HG03439 (cell line): ENCODE results near the gene PRKG1.

Source experiments
- ATAC-seq: cut with Tn5 transposase; IDR thresholded peaks from one replicate; pipeline ENCODE4 v1.9.1; 2021; ENCODE audit warnings: mild to moderate bottlenecking, moderate library complexity; ENCODE audit not compliant: unreplicated experiment

PRKG1 gene

DNA sequence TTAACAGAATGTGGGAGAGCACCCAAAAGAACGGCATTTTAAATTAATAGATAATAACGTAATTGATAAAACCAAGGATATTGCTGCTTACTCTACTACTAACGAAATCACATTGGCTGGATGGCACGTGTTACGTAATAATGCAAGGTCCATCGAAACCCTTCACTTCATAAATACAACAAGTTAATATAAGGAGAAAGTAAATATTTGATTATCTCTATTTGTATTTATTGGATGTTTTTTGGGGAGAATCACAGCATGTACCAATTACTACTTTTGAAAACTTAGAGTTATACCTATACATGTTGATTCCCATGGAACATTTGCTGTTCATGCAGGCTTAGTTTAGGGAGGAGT is 1.6 kb downstream of the PRKG1 start:
- ATAC-seq: no peak

GRCh38 chr10:51076299-51076841 is 2.1 kb downstream of the PRKG1 start:
- ATAC-seq: no peak

GRCh38 chr10:51077074-51077473 is 2.8 kb downstream of the PRKG1 start:
- ATAC-seq: no peak

DNA sequence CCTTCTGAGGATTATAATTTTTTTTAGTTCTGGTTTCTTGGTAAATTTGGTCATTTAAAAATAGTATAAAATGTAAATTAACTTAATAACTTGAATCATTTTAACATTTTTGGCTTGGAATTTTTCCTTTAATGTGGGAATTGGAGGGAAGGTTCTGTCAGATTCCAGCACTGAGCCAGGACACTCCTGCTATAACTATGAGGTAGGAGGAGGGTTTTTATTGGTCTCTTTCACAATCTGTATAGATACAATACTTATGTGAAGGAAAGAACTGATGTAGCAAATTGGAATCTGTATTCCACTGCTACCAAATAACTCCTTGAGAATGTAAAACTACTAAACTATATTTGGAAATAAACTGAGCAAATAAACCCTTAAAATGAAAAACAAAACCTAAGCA is 3.2 kb downstream of the PRKG1 start:
- no peak for ATAC-seq

DNA sequence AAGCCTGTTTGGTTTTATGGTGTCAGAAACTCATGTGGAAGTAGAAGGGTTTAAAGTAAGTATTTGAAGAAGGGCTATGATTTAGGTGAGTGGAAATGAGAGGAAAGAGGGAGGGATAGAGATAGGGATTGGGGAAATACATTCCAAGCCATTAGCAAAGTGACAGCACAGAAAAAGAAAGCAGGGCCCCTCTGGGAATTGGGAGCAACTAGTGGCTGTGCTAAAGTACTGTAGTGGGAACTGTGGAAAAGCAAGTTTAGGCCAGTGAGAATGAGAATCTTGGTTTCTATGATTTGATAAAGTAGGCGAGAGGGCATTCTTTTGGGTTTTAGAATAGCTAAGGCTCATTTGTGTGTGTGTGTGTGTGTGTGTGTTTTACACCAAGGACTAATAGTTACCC is 5.0 kb downstream of the PRKG1 start:
- ATAC-seq: no peak

DNA sequence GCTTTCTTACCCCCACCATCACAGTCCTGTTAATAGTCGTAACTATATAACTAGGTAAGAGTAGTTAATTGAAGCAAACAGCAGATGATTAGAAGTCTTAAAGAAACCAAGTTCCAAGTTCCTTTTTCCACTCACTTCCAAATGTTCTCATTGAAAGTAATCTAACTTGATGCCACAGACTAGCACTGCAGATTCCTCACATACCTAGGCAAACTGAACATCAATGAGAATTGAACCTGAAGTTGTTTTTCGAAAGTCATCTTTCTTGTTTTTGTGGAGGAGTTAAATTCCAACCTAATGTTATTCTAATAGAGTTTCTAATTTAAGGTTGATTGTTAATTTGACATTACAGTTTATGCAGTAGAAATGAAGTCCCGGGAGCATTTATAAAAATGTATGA is 5.5 kb downstream of the PRKG1 start:
- no peak for ATAC-seq

DNA sequence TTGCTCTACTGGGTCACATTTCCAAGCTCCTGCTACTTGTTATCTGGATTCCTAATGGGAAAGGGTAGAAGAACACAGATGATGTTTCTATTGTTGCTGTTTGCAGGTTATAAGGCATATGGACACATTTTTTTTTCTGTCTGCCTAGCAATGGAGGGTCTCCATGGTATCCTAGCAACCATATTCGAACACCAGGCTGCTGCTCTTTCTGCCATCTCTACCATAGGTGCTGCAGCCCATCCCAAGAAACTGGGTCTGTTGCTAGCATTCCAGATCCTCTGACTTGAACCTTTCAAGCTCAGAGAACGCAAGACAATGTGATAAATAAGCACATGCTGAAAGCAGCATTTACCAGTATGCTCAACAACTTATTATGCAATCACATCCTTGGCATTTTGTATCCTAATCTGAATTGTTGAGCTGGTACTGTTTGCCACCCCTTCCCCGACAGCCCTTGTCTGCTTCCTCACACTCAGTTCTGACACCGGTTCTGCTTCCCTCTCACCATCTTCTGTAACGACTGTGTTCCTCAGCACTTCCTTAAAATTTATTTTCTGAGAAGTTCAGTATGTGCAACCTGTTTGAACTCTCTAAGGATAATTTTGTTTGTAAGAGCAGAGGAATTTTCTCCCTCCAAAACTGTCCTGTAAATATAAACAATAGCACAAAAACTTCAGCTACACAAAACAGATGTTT is 6.2 kb downstream of the PRKG1 start:
- ATAC-seq: no peak

- ATAC-seq: peak; percentile 44
These were observed 8.6 kb downstream of the PRKG1 start for GRCh38 chr10:51082857-51083256.

GRCh38 chr10:51083356-51083853 is 9.1 kb downstream of the PRKG1 start:
- no peak for ATAC-seq

DNA sequence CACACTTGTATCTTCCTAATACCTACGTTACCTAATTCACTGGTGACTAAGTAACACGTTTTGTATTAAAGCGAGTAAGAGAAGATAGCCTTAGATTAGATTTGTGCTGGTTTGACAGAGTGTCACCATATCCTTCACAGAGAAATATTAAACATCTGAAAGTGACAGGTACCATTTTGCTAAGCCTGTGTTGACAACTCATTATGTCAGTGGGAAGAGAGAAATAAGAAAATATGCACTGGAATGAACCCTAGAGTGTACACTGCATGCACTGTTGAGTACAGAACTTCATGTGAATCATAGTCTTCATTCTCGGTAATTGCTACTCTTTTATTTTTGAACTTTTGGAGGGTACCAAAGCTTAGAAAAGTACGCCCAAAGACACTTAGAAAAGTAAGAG is 10.9 kb downstream of the PRKG1 start:
- no peak for ATAC-seq

- no peak for ATAC-seq
These were observed 12.4 kb downstream of the PRKG1 start for GRCh38 chr10:51086710-51087109.

GRCh38 chr10:51087114-51087513 is 12.8 kb downstream of the PRKG1 start:
- no peak for ATAC-seq

DNA sequence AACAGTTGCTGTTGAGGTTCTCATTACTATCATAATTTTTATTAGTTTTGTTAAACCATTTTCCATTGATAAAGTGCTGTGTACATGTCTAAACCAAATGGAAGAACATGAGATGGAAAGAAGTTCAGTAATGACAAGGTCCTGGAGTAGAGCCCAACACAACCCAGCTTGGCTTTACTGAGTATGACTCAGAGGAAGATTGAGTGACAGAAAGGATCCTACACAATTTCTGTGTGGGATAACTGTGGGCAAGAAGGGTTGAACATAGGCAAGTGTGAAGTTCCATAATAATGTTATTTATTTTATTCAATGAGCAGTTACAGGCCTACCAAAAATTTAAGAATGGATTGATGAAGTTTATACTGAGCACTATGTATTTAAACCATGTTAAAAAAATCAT is 15.9 kb downstream of the PRKG1 start:
- no peak for ATAC-seq

DNA sequence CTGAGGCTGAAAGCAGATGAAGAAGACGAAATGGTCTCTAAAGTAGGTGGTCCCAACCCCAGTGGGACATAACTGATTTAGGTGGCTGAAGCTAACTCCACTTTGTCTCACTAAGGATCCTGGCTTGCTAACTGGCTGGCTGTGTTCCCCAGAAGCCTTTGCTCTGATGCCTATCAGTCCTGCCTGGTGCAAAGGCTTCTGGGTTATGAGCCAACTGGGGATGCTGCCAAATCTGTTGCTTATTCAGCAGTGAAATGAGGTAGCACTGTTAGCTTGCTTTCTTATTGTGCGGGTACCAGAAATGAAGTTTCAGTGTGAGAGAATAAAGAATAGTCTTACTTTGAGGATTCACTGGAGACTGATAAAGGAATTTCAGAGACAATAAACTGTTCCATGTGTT is 18.1 kb downstream of the PRKG1 start:
- no peak for ATAC-seq

DNA sequence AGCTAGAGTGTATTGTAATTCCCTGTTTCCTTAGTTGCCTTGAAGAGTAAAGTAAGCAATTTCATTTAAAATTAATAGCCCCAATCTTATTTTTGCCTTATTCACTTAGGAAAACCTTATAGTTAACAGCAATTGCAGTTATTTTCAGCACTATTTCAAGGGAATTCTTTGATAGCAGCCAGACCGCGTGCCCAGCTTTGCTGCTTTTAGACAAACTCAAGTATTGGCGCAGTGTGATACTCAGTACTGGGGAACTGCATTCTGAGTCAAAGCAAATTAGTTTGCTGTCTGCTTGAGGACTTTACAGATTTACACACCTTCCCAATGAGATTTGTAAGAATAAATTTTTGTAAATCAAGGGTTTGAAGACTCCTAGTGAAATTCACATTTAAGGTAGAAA is 21.2 kb downstream of the PRKG1 start:
- no peak for ATAC-seq

- ATAC-seq: no peak
These were observed 23.3 kb downstream of the PRKG1 start for GRCh38 chr10:51097546-51097945.

DNA sequence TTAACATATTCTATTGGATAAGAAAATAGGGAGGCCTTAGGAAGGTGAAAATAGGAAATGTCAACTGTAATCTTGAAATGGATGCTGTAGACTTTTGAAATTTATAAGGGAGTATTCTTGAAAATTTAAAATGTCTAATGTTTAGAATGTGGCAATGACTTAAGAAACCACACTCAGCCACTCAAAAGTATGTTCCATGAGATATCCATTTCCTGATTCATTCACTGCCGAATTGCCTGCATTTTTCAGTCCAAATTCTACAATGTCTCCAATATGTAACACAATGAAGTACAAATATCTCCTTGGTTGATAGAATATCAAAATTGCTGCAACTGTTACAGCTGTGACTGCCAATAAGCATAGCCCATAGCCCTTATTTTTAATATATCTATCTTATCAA is 25.9 kb downstream of the PRKG1 start:
- ATAC-seq: no peak

GRCh38 chr10:51103554-51104217 is 29.4 kb downstream of the PRKG1 start:
- no peak for ATAC-seq

DNA sequence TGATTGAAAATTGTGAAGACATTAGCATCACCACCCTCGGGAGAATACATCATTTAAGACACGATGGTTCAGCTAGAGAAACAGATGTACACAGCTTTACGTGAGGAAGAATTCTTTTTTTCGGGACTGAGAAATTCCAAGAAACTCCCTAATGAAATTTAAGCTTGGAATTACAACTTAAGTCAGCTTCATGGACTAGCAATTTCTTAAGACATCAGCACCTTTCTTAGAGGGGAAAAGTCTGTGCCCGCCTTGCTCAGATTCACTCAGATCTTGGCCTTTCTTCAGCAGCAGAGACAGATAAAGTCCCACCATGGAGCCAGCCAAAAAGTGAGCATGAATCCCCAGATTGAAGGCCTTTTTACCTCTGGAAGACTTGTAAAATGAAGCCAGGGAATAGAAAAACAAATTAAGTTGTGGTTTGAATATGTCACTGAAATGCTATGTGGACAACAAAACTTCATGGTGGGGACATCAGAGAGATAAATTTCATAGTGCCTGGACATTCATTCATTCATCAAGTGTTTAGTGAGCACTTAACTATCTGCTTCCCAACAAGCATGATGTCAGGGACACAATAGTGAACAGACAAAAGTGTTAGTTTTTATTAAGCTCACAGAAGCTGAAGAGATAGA is 32.1 kb downstream of the PRKG1 start:
- ATAC-seq: no peak

DNA sequence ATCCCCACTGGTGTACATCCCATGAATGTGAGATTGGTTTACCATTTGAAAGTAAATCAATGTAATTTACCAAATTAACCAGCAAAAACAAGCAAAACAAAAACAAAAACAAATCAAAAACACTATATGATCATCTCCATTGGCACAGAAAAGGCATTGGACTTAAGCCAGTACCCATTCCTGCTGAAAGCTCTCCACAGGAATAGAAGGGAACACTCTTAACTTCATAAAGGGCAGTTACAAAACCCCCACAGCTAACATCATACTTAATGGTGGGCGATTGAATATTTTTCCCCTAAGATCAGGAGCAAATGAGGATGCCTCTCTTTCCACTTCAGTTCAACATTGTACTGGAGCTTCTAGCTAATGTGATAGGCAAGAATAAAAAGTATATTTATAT is 34.1 kb downstream of the PRKG1 start:
- ATAC-seq: no peak

- no peak for ATAC-seq
These were observed 35.7 kb downstream of the PRKG1 start for GRCh38 chr10:51109801-51110533.
